SH-SY5Y (cell line): Measurements from ENCODE around the gene ELK4.

Source experiments
- GATA2 ChIP-seq: IDR thresholded peaks from 2 replicates; pipeline ENCODE4 v1.6.1; 2011; ENCODE audit warnings: mild to moderate bottlenecking, low read depth, low read length
- GATA3 ChIP-seq: IDR thresholded peaks from 2 replicates; pipeline ENCODE4 v1.6.1; 2011; ENCODE audit warnings: low read depth, mild to moderate bottlenecking, low read length, moderate library complexity

DNA sequence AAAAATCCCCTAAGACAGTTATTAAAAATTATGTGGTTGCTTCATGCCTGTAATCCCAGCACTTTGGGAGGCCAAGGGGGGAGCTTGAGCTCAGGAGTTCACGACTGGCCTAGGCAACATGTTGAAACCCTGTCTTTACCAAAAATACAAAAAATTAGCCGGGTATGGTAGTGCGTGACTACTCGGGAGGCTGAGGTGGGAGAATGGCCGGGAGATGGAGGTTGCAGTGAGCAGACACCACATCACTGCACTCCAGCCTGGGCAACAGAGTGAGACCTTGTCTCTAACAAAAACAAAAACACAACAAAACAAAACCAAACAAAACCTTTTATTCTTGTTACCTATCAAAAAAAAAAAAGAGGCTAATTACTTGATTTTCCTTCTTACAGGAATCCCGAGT, 2.1 kb downstream of the ELK4 start:
- TF ChIP-seq GATA3 (no peak), GATA2 (no peak)
